Tibial nerve (tissue), 4 donors: ENCODE data around the gene UBE2H. TPM values are rescaled to one million over a fixed set of nuclear protein-coding genes. Genes with fewer than 3 reads are reported as not detected.
"Not testable (repeated sequence)": the region's sequence is repeated elsewhere in the genome, so short reads cannot be mapped to it uniquely, and the experiment has no call there.

Source experiments
- DNase-seq, 2 donors: peaks; one replicate each; pipeline ENCODE4 v3.0.0-alpha.2; 2019; ENCODE audit warnings: low spot score in 2 of 2
- H3K27ac ChIP-seq, 4 donors: fragments of 200-600 bp; sonication (generic) in 3 of 4; one replicate each; pipeline ENCODE4 v1.5.1; 2017 to 2019; ENCODE audit warnings: mild to moderate bottlenecking in 1 of 4
- H3K27me3 ChIP-seq, 2 donors: fragments of 200-600 bp; sonication (generic) in 1 of 2; one replicate each; pipeline versions ENCODE4 v1.5.1 to v1.6.0; 2017 to 2019
- H3K36me3 ChIP-seq, 3 donors: fragments of 200-600 bp; sonication (generic); one replicate each; pipeline ENCODE4 v1.5.1; 2018 to 2019
- H3K4me1 ChIP-seq, 4 donors: fragments of 200-600 bp; sonication (generic) in 3 of 4; one replicate each; pipeline ENCODE4 v1.5.1; 2017 to 2019
- H3K4me3 ChIP-seq, 4 donors: fragments of 200-600 bp; sonication (generic) in 3 of 4; one replicate each; pipeline ENCODE4 v1.5.1; 2017 to 2019; ENCODE audit warnings: mild to moderate bottlenecking in 1 of 4, moderate library complexity in 1 of 4
- H3K9me3 ChIP-seq, 4 donors: fragments of 200-600 bp; sonication (generic) in 3 of 4; one replicate each; pipeline ENCODE4 v1.5.1; 2017 to 2019
- CTCF ChIP-seq, 5 experiments: fragments of 200-600 bp in 3 of 5; fragments of 450-650 bp in 2 of 5; sonication (generic) in 3 of 5; IDR thresholded peaks; one replicate each; pipeline ENCODE4 v1.5.1; 2016 to 2019; ENCODE audit warnings: antibody characterized with exemption in 5 of 5, mild to moderate bottlenecking in 3 of 5, moderate library complexity in 2 of 5
- EP300 ChIP-seq, 2 donors: sonication (generic); formaldehyde crosslinking; IDR thresholded peaks; one replicate each; pipeline ENCODE4 v1.6.1; 2017; ENCODE audit warnings: antibody characterized with exemption in 2 of 2, mild to moderate bottlenecking in 1 of 2
- POLR2A ChIP-seq, 2 donors: fragments of 450-650 bp; IDR thresholded peaks; one replicate each; pipeline ENCODE4 v1.6.1; 2017; ENCODE audit warnings: antibody characterized with exemption in 2 of 2, mild to moderate bottlenecking in 2 of 2, moderate library complexity in 2 of 2
- WGBS, 2 donors: methylation state at CpG; one replicate each; pipeline ENCODE4 v1.1.5; 2018; 5-methylcytosine and 5-hydroxymethylcytosine counted together
- total RNA-seq, 4 donors: library from RNA; depleted of rRNA; stranded (reverse); fragments of >200 nt; gene quantifications; one replicate each; pipeline ENCODE4 v1.1.0, GENCODE V29; 2016

Gene UBE2H
- total RNA-seq, 4 donors from 2014 or later, result 69.6 to 92.3 (median 80.9) TPM

- H3K4me1 ChIP-seq, result peaks cover 0 to 77% (median 40%) of the 10 kb centered on the region in 4 donors
- no peak for TF ChIP-seq POLR2A (IDR thresholded peaks at IDR 0.05)
- TF ChIP-seq EP300 (IDR thresholded peaks at IDR 0.05), result peak in 1 of 2 donors; percentile 29
- TF ChIP-seq CTCF (IDR thresholded peaks at IDR 0.05), result no peak
- 47 to 56% methylated on average over 3 of the region's 3 CpGs for WGBS, 2 donors
These were observed 88.7 kb downstream of the UBE2H start for GRCh38 chr7:129864042-129864441.

GRCh38 chr7:129862682-129863081 lies 90.1 kb downstream of the UBE2H start:
- Histone ChIP-seq H3K9me3 (no peaks in the 10 kb centered on the region), H3K27ac (peak overlapping the region in 2 of 4 donors; percentile 15 to 75), H3K36me3 (no peaks in the 10 kb centered on the region), H3K4me1 (peaks cover 0 to 91% (median 47%) of the 10 kb centered on the region in 4 donors), H3K4me3 (no peak overlapping the region), H3K27me3 (no peaks in the 10 kb centered on the region)
- 55 to 64% methylated on average over 3 of the region's 3 CpGs for WGBS, 2 donors
- no peak for TF ChIP-seq POLR2A (IDR thresholded peaks at IDR 0.05)
- TF ChIP-seq EP300 (IDR thresholded peaks at IDR 0.05), result no peak
- no peak for TF ChIP-seq CTCF (IDR thresholded peaks at IDR 0.05)
- no peak for DNase-seq

More at GRCh38 chr7:129864042-129864441, 88.7 kb downstream of the UBE2H start:
- Histone ChIP-seq H3K27me3 (no peaks in the 10 kb centered on the region), H3K9me3 (no peaks in the 10 kb centered on the region), H3K27ac (peak overlapping the region in 3 of 4 donors; percentile 15 to 75 (median 23)), H3K4me3 (no peak overlapping the region), H3K36me3 (no peaks in the 10 kb centered on the region)
- peak in 1 of 2 donors; percentile 56 for DNase-seq

DNA sequence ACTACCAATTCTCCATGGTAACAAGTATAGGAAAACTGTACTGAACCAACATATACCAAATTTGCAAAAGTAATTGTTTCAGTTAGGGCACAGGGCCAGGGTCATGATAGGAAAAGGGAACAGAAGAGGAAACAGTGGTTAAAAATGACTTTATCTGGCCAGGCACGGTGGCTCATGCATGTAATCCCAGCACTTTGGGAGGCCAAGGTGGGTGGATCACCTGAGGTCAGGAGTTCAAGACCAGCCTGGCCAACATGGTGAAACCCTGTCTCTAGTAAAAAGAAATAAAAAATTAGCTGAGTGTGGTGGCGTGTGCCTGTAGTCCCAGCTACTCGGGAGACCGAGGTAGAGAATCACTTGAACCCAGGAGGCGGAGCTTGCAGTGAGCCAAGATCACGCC lies 92.0 kb downstream of the UBE2H start:
- not testable (repeated sequence) for H3K4me3 ChIP-seq, H3K36me3 ChIP-seq, H3K9me3 ChIP-seq, DNase-seq, H3K27me3 ChIP-seq
- H3K27ac ChIP-seq, result peak overlapping the region in 1 of 4 donors; percentile 41
- peaks cover 0 to 90% (median 44%) of the 10 kb centered on the region in 4 donors for H3K4me1 ChIP-seq
- WGBS, 2 donors, result 76 to 85% methylated on average over 6 of the region's 6 CpGs

DNA sequence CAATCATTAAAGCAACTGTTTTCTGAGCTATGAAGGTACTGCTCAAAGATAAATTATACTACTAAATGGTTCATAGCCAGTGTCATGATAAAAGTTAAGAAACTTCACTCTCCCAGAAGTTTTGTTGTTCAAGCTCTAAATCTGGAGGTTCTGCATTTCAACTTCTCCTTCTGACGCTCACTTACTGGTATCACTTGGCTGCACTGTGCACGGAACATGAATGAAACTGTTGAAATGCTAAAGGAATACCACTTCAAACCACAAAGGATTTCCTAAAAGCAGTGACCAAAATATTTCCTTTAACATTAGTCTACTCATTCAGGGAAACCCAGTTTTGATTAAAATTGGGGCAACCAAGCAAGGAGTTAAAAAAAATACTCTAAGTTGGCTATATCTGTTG lies 93.6 kb downstream of the UBE2H start:
- Histone ChIP-seq H3K27me3 (no peaks in the 10 kb centered on the region), H3K4me1 (peaks cover 0 to 89% (median 42%) of the 10 kb centered on the region in 4 donors), H3K27ac (peak overlapping the region in 2 of 4 donors; percentile 41 to 56), H3K9me3 (no peaks in the 10 kb centered on the region), H3K4me3 (no peak overlapping the region), H3K36me3 (no peaks in the 10 kb centered on the region)
- 35 to 55% methylated on average over 2 of the region's 2 CpGs for WGBS, 2 donors
- TF ChIP-seq EP300 (IDR thresholded peaks at IDR 0.05), result peak in 1 of 2 donors; percentile 43
- TF ChIP-seq POLR2A (IDR thresholded peaks at IDR 0.05), result no peak
- TF ChIP-seq CTCF (IDR thresholded peaks at IDR 0.05), result no peak
- peak in 1 of 2 donors; percentile 27 for DNase-seq

DNA sequence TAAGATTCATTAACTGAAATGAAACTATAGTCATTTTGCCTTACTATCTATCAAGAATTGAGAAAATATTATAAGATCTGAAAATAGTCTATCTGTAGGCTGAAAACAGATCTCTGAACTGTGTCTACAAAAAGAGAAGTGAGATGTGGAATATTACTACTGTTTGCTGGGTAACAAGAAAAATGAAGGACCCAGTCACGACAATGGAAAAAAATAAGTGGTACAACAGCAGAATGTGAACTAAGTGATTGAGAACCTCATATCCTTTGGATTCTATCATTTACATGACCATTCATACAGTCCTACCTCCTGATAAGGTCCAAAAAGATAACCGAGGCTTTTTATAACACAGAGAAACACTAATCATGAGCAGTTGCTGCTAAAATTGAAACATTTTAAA lies 94.3 kb downstream of the UBE2H start:
- 53 to 57% methylated on average over 2 of the region's 2 CpGs for WGBS, 2 donors

More for the DNA sequence above, 94.3 kb downstream of the UBE2H start:
- H3K4me1 ChIP-seq, result peaks cover 0 to 89% (median 38%) of the 10 kb centered on the region in 4 donors
- no peaks in the 10 kb centered on the region for H3K36me3 ChIP-seq
- no peak for DNase-seq
- TF ChIP-seq POLR2A (IDR thresholded peaks at IDR 0.05) (no peak), EP300 (IDR thresholded peaks at IDR 0.05) (no peak), CTCF (IDR thresholded peaks at IDR 0.05) (no peak)
- H3K4me3 ChIP-seq, result no peak overlapping the region
- H3K27ac ChIP-seq, result peak overlapping the region in 2 of 4 donors; percentile 41 to 56
- no peaks in the 10 kb centered on the region for H3K9me3 ChIP-seq
- H3K27me3 ChIP-seq, result no peaks in the 10 kb centered on the region
